Nephron (organoid): ENCODE measurements around the gene ARPC5L.
"Not testable (repeated sequence)": the region's sequence is repeated elsewhere in the genome, so short reads cannot be mapped to it uniquely, and the experiment has no call there.

Experiments
- H3K27ac Mint-ChIP-seq, 3 experiments: 2 replicates each; pipeline ENCODE4 v1.8.0; 2020; ENCODE audit warnings: mixed read lengths in 3 of 3, mild to moderate bottlenecking in 2 of 3, moderate library complexity in 1 of 3
- H3K27me3 Mint-ChIP-seq: 2 replicates; pipeline ENCODE4 v1.8.0; 2021; ENCODE audit warnings: low read depth, mild to moderate bottlenecking, moderate library complexity, mixed read lengths
- H3K36me3 Mint-ChIP-seq: 2 replicates; pipeline ENCODE4 v1.8.0; 2020; ENCODE audit warnings: low read depth, mixed read lengths
- H3K4me1 Mint-ChIP-seq: 2 replicates; pipeline ENCODE4 v1.8.0; 2020; ENCODE audit warnings: mixed read lengths
- H3K4me3 Mint-ChIP-seq, 3 experiments: 2 replicates each; pipeline ENCODE4 v1.8.0; 2020; ENCODE audit warnings: mild to moderate bottlenecking in 3 of 3, mixed read lengths in 3 of 3, moderate library complexity in 2 of 3
- H3K9me3 Mint-ChIP-seq: 2 replicates; pipeline ENCODE4 v1.8.0; 2020; ENCODE audit warnings: mixed read lengths
- TF ChIP-seq, protein P1 (sequence below), 3 experiments: fragments of 200-600 bp; sonication (generic); IDR thresholded peaks; one replicate each; pipeline ENCODE4 v1.5.0; 2021; ENCODE audit warnings: antibody characterized with exemption in 3 of 3; ENCODE audit not compliant: unreplicated experiment in 3 of 3

The ARPC5L gene

DNA sequence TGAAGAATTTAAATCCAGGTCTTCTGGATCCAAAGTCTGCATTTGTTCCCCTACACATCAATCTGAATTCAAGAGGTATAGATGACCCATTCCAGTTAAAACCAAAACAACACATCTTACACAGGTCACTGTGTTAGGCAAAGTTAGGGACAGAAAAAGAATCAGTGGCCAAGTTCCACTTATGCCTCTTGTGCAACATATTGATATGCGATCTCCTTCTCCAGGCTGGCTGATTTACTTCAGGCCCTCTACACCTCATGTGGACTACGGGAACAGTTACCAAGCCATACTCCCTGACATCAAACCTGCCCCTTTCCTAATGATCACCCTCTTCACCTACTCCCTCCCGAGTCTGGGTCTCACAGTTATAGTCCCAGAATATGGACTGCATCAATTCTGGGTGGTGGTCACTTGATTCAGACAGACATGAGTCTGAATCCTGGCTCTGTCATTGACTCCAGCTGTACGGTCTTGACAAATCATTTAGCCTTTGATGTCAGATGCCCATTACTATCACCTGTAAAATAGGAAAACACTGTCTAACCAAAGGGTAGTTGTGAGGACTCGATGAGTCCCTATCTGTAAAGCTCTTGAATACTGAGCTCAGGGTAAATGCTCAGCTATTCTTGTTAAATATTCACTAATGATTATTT, 52.9 kb downstream of the ARPC5L start:
- Mint-ChIP-seq H3K4me3 (no peak overlapping the region), H3K4me1 (no peaks in the 10 kb centered on the region), H3K36me3 (peaks cover 49% of the 10 kb centered on the region), H3K27me3 (no peaks in the 10 kb centered on the region), H3K9me3 (no peaks in the 10 kb centered on the region), H3K27ac (no peak overlapping the region)
- TF ChIP-seq, protein P1, sequence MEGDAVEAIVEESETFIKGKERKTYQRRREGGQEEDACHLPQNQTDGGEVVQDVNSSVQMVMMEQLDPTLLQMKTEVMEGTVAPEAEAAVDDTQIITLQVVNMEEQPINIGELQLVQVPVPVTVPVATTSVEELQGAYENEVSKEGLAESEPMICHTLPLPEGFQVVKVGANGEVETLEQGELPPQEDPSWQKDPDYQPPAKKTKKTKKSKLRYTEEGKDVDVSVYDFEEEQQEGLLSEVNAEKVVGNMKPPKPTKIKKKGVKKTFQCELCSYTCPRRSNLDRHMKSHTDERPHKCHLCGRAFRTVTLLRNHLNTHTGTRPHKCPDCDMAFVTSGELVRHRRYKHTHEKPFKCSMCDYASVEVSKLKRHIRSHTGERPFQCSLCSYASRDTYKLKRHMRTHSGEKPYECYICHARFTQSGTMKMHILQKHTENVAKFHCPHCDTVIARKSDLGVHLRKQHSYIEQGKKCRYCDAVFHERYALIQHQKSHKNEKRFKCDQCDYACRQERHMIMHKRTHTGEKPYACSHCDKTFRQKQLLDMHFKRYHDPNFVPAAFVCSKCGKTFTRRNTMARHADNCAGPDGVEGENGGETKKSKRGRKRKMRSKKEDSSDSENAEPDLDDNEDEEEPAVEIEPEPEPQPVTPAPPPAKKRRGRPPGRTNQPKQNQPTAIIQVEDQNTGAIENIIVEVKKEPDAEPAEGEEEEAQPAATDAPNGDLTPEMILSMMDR (IDR thresholded peaks at IDR 0.05; ENCODE audit: unreplicated experiment in 3 of 3) = no peak

DNA sequence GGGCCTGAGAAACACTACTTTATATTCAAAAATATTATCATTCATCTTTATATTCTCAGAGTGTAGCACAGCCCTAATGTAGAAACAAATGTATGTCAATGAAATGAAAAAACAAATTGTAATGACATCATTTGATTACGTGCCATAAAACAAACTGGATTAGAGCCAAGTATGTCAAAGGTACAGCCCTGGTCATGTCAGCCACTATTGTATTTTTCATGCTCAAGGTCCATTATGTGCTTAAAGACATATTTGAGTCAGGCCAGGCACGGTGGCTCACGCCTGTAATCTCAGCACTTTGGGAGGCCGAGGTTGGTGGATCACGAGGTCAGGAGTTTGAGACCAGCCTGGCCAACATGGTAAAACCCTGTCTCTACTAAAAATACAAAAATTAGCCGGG, 58.5 kb downstream of the ARPC5L start:
- not testable (repeated sequence) for H3K27me3 Mint-ChIP-seq, H3K4me1 Mint-ChIP-seq, H3K27ac Mint-ChIP-seq, H3K9me3 Mint-ChIP-seq, H3K4me3 Mint-ChIP-seq
- H3K36me3 Mint-ChIP-seq = peaks cover 30% of the 10 kb centered on the region
